Activated naive CD4-positive, alpha-beta T cell treated with anti-CD3 and anti-CD28 coated beads for 36 hours (primary cell): ENCODE measurements around the gene ADAM17. TPM values are rescaled to one million over a fixed set of nuclear protein-coding genes. Genes with fewer than 3 reads are reported as not detected.
"Not testable (repeated sequence)": the region's sequence is repeated elsewhere in the genome, so short reads cannot be mapped to it uniquely, and the experiment has no call there.

Experiments
- CTCF ChIA-PET: fragments of 350-600 bp; sonication (Branson Sonifier 250); formaldehyde crosslinking; loops from one replicate; lab custom pipeline; 2021; ENCODE audit warnings: antibody characterized with exemption; lab: Charles Lee
- DNase-seq: peaks from one replicate; pipeline ENCODE4 v3.0.0-alpha.2; 2020
- H3K27ac Mint-ChIP-seq: one replicate; pipeline ENCODE4 v1.8.0; 2021; ENCODE audit warnings: mild to moderate bottlenecking, mixed read lengths
- H3K27me3 Mint-ChIP-seq: one replicate; pipeline ENCODE4 v1.8.0; 2021; ENCODE audit warnings: low read depth, mixed read lengths
- H3K36me3 Mint-ChIP-seq: one replicate; pipeline ENCODE4 v1.8.0; 2021; ENCODE audit warnings: low read depth, mixed read lengths
- H3K4me1 Mint-ChIP-seq: one replicate; pipeline ENCODE4 v1.8.0; 2021; ENCODE audit warnings: low read depth, mixed read lengths
- H3K4me3 Mint-ChIP-seq: one replicate; pipeline ENCODE4 v1.8.0; 2021; ENCODE audit warnings: mild to moderate bottlenecking, moderate library complexity, mixed read lengths
- H3K9me3 Mint-ChIP-seq: one replicate; pipeline ENCODE4 v1.8.0; 2021; ENCODE audit warnings: mixed read lengths
- intact Hi-C: fragments of 100-400 bp; cut with micrococcal nuclease; formaldehyde crosslinking; loops from one replicate; pipeline ENCODE4 v1.15.1; 2023
- total RNA-seq, 2 experiments: library from RNA; stranded (reverse); gene quantifications; one replicate each; pipeline ENCODE4 v1.2.3, GENCODE V29; 2021

The ADAM17 gene
- total RNA-seq, 2 experiments from 2014 or later, result 10.5 to 11.0 TPM

DNA sequence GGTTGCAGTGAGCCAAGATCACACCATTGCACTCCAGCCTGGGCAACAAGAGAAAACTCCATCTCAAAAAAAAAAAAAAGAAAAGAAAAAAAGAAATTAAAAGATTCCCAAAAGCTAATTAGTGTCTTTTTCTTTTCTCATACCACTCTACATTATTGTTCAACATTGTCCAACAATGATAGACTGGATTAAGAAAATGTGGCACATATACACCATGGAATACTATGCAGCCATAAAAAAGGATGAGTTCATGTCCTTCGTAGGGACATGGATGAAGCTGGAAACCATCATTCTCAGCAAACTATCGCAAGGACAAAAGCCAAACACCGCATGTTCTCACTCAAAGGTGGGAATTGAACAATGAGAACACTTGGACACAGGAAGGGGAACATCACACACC lies 41.7 kb downstream of the ADAM17 start:
- H3K4me3 Mint-ChIP-seq, H3K27me3 Mint-ChIP-seq, DNase-seq, H3K27ac Mint-ChIP-seq, H3K4me1 Mint-ChIP-seq, intact Hi-C loops, CTCF ChIA-PET, H3K9me3 Mint-ChIP-seq: not testable (repeated sequence)
- H3K36me3 Mint-ChIP-seq, result peaks cover 23% of the 10 kb centered on the region

- H3K36me3 Mint-ChIP-seq, result peaks cover 20% of the 10 kb centered on the region
- intact Hi-C loops, result no loop called here
Observed at GRCh38 chr2:9508931-9509330, 46.7 kb downstream of the ADAM17 start.

GRCh38 chr2:9498210-9498609 lies 57.4 kb downstream of the ADAM17 start:
- intact Hi-C loops, result no loop called here
- DNase-seq, result no peak
- no peak overlapping the region for H3K27ac Mint-ChIP-seq
- H3K27me3 Mint-ChIP-seq, result no peaks in the 10 kb centered on the region
- CTCF ChIA-PET, result no interaction called here
- H3K9me3 Mint-ChIP-seq, result no peaks in the 10 kb centered on the region
- H3K4me3 Mint-ChIP-seq, result no peak overlapping the region
- peaks cover 27% of the 10 kb centered on the region for H3K4me1 Mint-ChIP-seq
- H3K36me3 Mint-ChIP-seq, result peaks cover 22% of the 10 kb centered on the region

More at GRCh38 chr2:9508931-9509330, 46.7 kb downstream of the ADAM17 start:
- Mint-ChIP-seq H3K4me1 (no peaks in the 10 kb centered on the region), H3K4me3 (no peak overlapping the region), H3K27ac (no peak overlapping the region), H3K27me3 (no peaks in the 10 kb centered on the region), H3K9me3 (no peaks in the 10 kb centered on the region)
- no peak for DNase-seq
- CTCF ChIA-PET, result interaction anchor here (0.8 to 1.1 kb wide), 2 partner anchors 21 to 273 kb away, joined by 3 read pairs; no protein-coding TSS in a partner anchor

DNA sequence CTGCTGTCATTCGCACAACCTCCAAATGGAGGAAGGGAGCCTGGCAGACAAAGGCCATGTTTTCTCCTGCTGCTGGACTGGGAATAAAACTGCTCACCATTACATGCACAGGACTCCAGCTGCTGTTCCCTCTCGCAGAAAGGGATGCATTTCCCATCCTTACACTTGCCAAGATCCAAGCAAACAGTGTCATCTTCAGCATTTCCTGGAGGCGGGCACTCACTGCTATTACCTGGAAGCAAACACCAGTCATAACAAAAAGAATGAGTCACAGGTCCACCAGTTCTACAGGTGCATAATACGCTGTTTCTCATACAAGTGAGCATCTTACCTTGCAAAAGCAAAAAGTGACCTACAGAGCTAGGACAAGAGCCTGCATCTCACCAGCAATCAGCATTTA lies 58.6 kb downstream of the ADAM17 start:
- no peak overlapping the region for H3K4me3 Mint-ChIP-seq
- H3K9me3 Mint-ChIP-seq, result no peaks in the 10 kb centered on the region
- peaks cover 24% of the 10 kb centered on the region for H3K36me3 Mint-ChIP-seq
- intact Hi-C loops, result no loop called here
- CTCF ChIA-PET, result no interaction called here
- H3K27me3 Mint-ChIP-seq, result no peaks in the 10 kb centered on the region
- peaks cover 31% of the 10 kb centered on the region for H3K4me1 Mint-ChIP-seq
- peak overlapping the region; percentile 43 for H3K27ac Mint-ChIP-seq
- peak; percentile 35 for DNase-seq

DNA sequence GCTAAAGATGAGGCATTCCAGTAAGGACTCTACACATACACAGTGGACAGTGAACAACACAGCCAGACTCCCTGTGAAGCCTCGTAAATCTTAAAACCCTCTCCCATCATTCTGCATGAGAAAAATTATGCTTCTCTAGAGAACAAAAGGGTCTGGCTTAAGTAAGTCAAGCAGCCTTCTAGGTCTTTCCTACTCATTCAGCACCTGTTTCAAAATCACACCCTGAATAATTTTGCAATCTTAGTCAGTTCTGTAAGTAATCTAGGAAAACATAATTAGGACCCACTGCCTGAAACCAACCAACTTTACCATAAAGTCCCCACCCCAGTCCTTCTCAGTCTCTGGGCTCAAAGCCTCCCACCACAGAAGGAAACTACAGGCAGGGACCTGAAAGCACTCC lies 61.5 kb downstream of the ADAM17 start:
- Mint-ChIP-seq H3K4me3 (no peak overlapping the region), H3K36me3 (peaks cover 33% of the 10 kb centered on the region), H3K27ac (peak overlapping the region; percentile 61), H3K9me3 (no peaks in the 10 kb centered on the region), H3K4me1 (peaks cover 32% of the 10 kb centered on the region), H3K27me3 (no peaks in the 10 kb centered on the region)
- no peak for DNase-seq
- CTCF ChIA-PET, result no interaction called here
- intact Hi-C loops, result loop anchor here (5.0 kb wide), 3 partner anchors 98 to 1737 kb away; partner anchors contain the start of gene YWHAQ

DNA sequence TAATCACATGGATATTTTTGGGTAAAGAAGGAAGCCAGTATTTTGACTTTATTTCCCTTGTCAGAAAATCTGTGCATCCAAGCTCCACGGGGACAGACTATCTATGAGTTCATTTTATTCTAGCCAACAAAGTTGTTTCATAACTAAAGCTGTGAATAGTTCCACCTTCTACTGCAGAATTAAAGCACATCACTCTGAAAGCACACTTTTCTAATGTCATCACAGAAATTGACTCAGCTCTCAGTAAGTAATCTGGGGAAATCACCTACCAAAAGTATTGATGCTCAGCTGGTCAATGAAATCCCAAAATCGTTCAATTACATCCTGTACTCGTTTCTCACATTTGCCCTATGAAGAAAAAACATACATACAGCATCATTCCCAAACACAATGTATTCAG lies 62.2 kb downstream of the ADAM17 start:
- H3K36me3 Mint-ChIP-seq, result peaks cover 36% of the 10 kb centered on the region
- intact Hi-C loops, result loop anchor here (1.0 to 5.0 kb wide), 7 partner anchors 19 to 1736 kb away; partner anchors contain the start of genes ADAM17, IAH1 and YWHAQ
- peaks cover 38% of the 10 kb centered on the region for H3K4me1 Mint-ChIP-seq
- no peaks in the 10 kb centered on the region for H3K9me3 Mint-ChIP-seq
- H3K27ac Mint-ChIP-seq, result peak overlapping the region; percentile 32
- CTCF ChIA-PET, result interaction anchor here (0.6 to 1.4 kb wide), 2 partner anchors 10 to 34 kb away, joined by 3 to 5 read pairs; no protein-coding TSS in a partner anchor
- H3K27me3 Mint-ChIP-seq, result no peaks in the 10 kb centered on the region
- no peak overlapping the region for H3K4me3 Mint-ChIP-seq
- no peak for DNase-seq

- intact Hi-C loops, result loop anchor here (1.0 to 5.0 kb wide), 7 partner anchors 18 to 1736 kb away; partner anchors contain the start of genes ADAM17, IAH1 and YWHAQ
- no peak for DNase-seq
- Mint-ChIP-seq H3K27me3 (no peaks in the 10 kb centered on the region), H3K27ac (no peak overlapping the region), H3K4me1 (peaks cover 41% of the 10 kb centered on the region), H3K4me3 (no peak overlapping the region), H3K36me3 (peaks cover 38% of the 10 kb centered on the region), H3K9me3 (no peaks in the 10 kb centered on the region)
- CTCF ChIA-PET, result interaction anchor here (0.8 to 1.4 kb wide), 2 partner anchors 9 to 285 kb away, joined by 3 to 5 read pairs; no protein-coding TSS in a partner anchor
Observed at GRCh38 chr2:9492927-9493326, 62.7 kb downstream of the ADAM17 start.

- H3K9me3 Mint-ChIP-seq, result no peaks in the 10 kb centered on the region
- CTCF ChIA-PET, result no interaction called here
Observed at GRCh38 chr2:9490789-9491188, 64.8 kb downstream of the ADAM17 start.

GRCh38 chr2:9488583-9489547 lies 66.8 kb downstream of the ADAM17 start:
- H3K4me1 Mint-ChIP-seq, result peaks cover 21% of the 10 kb centered on the region
- H3K36me3 Mint-ChIP-seq, result peaks cover 46% of the 10 kb centered on the region
- intact Hi-C loops, result no loop called here
- no peak overlapping the region for H3K4me3 Mint-ChIP-seq
- CTCF ChIA-PET, result no interaction called here
- no peak for DNase-seq
- peak overlapping the region; percentile 8 for H3K27ac Mint-ChIP-seq
- H3K27me3 Mint-ChIP-seq, result no peaks in the 10 kb centered on the region
- H3K9me3 Mint-ChIP-seq, result no peaks in the 10 kb centered on the region

More at GRCh38 chr2:9490789-9491188, 64.8 kb downstream of the ADAM17 start:
- peaks cover 32% of the 10 kb centered on the region for H3K4me1 Mint-ChIP-seq
- no peak for DNase-seq
- no peak overlapping the region for H3K27ac Mint-ChIP-seq
- intact Hi-C loops, result loop anchor here (5.0 kb wide), 3 partner anchors 102 to 1733 kb away; partner anchors contain the start of gene YWHAQ
- H3K36me3 Mint-ChIP-seq, result peaks cover 42% of the 10 kb centered on the region
- H3K4me3 Mint-ChIP-seq, result no peak overlapping the region
- H3K27me3 Mint-ChIP-seq, result no peaks in the 10 kb centered on the region

- no peaks in the 10 kb centered on the region for H3K9me3 Mint-ChIP-seq
- no peak for DNase-seq
- no peak overlapping the region for H3K4me3 Mint-ChIP-seq
- intact Hi-C loops, result no loop called here
- peaks cover 10% of the 10 kb centered on the region for H3K4me1 Mint-ChIP-seq
- H3K27me3 Mint-ChIP-seq, result no peaks in the 10 kb centered on the region
- H3K36me3 Mint-ChIP-seq, result peaks cover 33% of the 10 kb centered on the region
- H3K27ac Mint-ChIP-seq, result no peak overlapping the region
- CTCF ChIA-PET, result interaction anchor here (1.1 to 1.5 kb wide), 2 partner anchors 8 to 10 kb away, joined by 3 to 5 read pairs; no protein-coding TSS in a partner anchor
Observed at GRCh38 chr2:9484533-9484932, 71.1 kb downstream of the ADAM17 start.

GRCh38 chr2:9483107-9483506 lies 72.5 kb downstream of the ADAM17 start:
- no peak overlapping the region for H3K27ac Mint-ChIP-seq
- no peaks in the 10 kb centered on the region for H3K27me3 Mint-ChIP-seq
- no peaks in the 10 kb centered on the region for H3K9me3 Mint-ChIP-seq
- DNase-seq, result no peak
- no peak overlapping the region for H3K4me3 Mint-ChIP-seq
- H3K4me1 Mint-ChIP-seq, result peaks cover 8% of the 10 kb centered on the region
- H3K36me3 Mint-ChIP-seq, result peaks cover 33% of the 10 kb centered on the region
- intact Hi-C loops, result no loop called here
- CTCF ChIA-PET, result interaction anchor here (0.6 to 1.5 kb wide), 2 partner anchors 10 to 590 kb away, joined by 5 to 6 read pairs; no protein-coding TSS in a partner anchor

DNA sequence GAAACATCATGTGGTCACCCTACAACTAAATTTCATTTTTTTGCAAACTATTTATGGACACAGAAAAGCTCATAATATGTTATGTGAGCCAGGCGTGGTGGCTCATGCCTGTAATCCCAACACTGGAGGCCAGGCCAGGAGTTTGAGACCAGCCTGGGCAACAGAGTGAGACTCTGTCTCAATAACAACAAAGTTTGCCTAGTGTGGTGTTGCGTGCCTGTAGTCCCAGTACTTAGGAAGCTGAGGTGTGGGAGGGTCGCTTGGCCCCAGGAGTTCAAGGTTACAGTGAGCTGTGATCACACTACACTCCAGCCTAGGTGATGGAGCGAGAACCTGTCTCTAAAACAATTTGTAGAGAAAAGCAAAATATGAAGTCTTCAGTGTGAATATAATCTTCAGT lies 75.5 kb downstream of the ADAM17 start:
- DNase-seq, result no peak
- intact Hi-C loops, result no loop called here
- peaks cover 32% of the 10 kb centered on the region for H3K4me1 Mint-ChIP-seq
- H3K36me3 Mint-ChIP-seq, result peaks cover 22% of the 10 kb centered on the region
- no peaks in the 10 kb centered on the region for H3K9me3 Mint-ChIP-seq
- CTCF ChIA-PET, result no interaction called here
- H3K27me3 Mint-ChIP-seq, result no peaks in the 10 kb centered on the region
- H3K4me3 Mint-ChIP-seq, result no peak overlapping the region
- H3K27ac Mint-ChIP-seq, result no peak overlapping the region
